Adrenal gland (tissue), 19 donors: ENCODE data around the gene PLCE1. TPM values are rescaled to one million over a fixed set of nuclear protein-coding genes. Genes with fewer than 3 reads are reported as not detected.

ENCODE experiments used
- DNase-seq, 7 donors: peaks; one replicate each; pipeline ENCODE4 v3.0.0-alpha.2; 2019 to 2020
- H3K27ac ChIP-seq, 5 donors: fragments of 200-600 bp; sonication (generic) in 4 of 5; 1 replicate in 3 of 5; 2 replicates in 2 of 5; pipeline versions ENCODE4 v1.5.1 to v1.8.0; 2016 to 2020; ENCODE audit warnings: mild to moderate bottlenecking in 1 of 5
- H3K27me3 ChIP-seq: fragments of 200-600 bp; 2 replicates; pipeline ENCODE4 v1.8.0; 2021
- H3K36me3 ChIP-seq, 2 donors: fragments of 200-600 bp; replicated peaks in 1 of 2; 1 replicate in 1 of 2; 2 replicates in 1 of 2; pipeline versions ENCODE4 v1.5.1 to v1.8.0; 2018 to 2022
- H3K4me1 ChIP-seq, 2 donors: fragments of 200-600 bp; replicated peaks in 1 of 2; 1 replicate in 1 of 2; 2 replicates in 1 of 2; pipeline versions ENCODE4 v1.5.1 to v1.8.0; 2018 to 2021
- H3K4me3 ChIP-seq, 4 donors: fragments of 200-600 bp; sonication (generic) in 3 of 4; one replicate each; pipeline ENCODE4 v1.5.1; 2016 to 2018
- H3K9me3 ChIP-seq, 3 donors: fragments of 200-600 bp; sonication (generic) in 1 of 3; replicated peaks in 1 of 3; 1 replicate in 2 of 3; 2 replicates in 1 of 3; pipeline versions ENCODE4 v1.5.1 to v1.8.0; 2016 to 2021
- POLR2A ChIP-seq, 2 donors: fragments of 450-650 bp; IDR thresholded peaks; one replicate each; pipeline ENCODE4 v1.6.1; 2017; ENCODE audit warnings: antibody characterized with exemption in 2 of 2, mild to moderate bottlenecking in 2 of 2, moderate library complexity in 1 of 2
- WGBS, 4 donors: extraction: QIAGEN DNeasy Blood & Tissue Kit in 2 of 4; methylation state at CpG; one replicate each; pipeline versions ENCODE4 v1.1.5 to v1.1.7; 2013 to 2017; 5-methylcytosine and 5-hydroxymethylcytosine counted together
- intact Hi-C, 2 donors: fragments of 100-400 bp; cut with DNase I; formaldehyde crosslinking; loops; one replicate each; pipeline versions ENCODE4 v1.14.1 to v1.15.0; 2022 to 2023
- long read RNA-seq, 10 donors: library from polyadenylated mRNA in 3 of 10; unstranded in 2 of 10; stranded (forward) in 1 of 10; transcript quantifications; one replicate each; pipeline ENCODE4 v2.0.0 and lab custom pipeline, GENCODE V29; 2021 to 2026
- polyA plus RNA-seq, 3 donors: library from polyadenylated mRNA; stranded (reverse); fragments of 200-250 nt in 2 of 3; fragments of 350-450 nt in 1 of 3; fragmentation: Illumina TruSeq in 1 of 3; extraction: RNeasy Lipid Tissue Mini Kit (QIAGEN cat#74804) in 1 of 3; gene quantifications; one replicate each; pipeline ENCODE4 v1.2.3, GENCODE V29; 2013 to 2014
- total RNA-seq, 9 donors: library from RNA; depleted of rRNA in 4 of 9; stranded (reverse); fragments of >200 nt in 4 of 9; fragments of 120-200 nt in 1 of 9; fragmentation: NEBNext Ultra II Directional in 1 of 9; extraction: Animal tissue kit (Norgen Biotek cat#: 25700) in 1 of 9; gene quantifications; one replicate each; pipeline versions ENCODE4 v1.1.0 to v1.2.4, GENCODE V29; 2013 to 2023
- TF ChIP-seq, protein P1 (sequence below), 6 experiments: fragments of 450-650 bp in 4 of 6; fragments of 200-600 bp in 2 of 6; sonication (generic) in 1 of 6; IDR thresholded peaks; 1 replicate in 5 of 6; 2 replicates in 1 of 6; pipeline versions ENCODE4 v1.5.1 to v1.8.0; 2016 to 2021; ENCODE audit warnings: antibody characterized with exemption in 6 of 6, mild to moderate bottlenecking in 2 of 6, moderate library complexity in 1 of 6
- donor health status: healthy with polysubstance abuse.
- donor health status: Bipolar disorder and iron deficiency.
- donor health status: DM: yes; HTN: yes; CAD: no.
- donor health status: DM: no; HTN: no; CAD: no.
- donor health status: DM: no; HTN: no; CAD: no.
- donor health status: DM: yes; HTN: yes; CAD: no.

Gene PLCE1
- total RNA-seq (1 to 10 TPM; 1.1 to 4.8 (median 2.1) TPM), polyA plus RNA-seq (1 to 10 TPM in 2 of 3 donors, under 1 TPM in 1; 0.94 to 2.3 (median 1.4) TPM)
- long read RNA-seq, donor 1, result 0 reads
- long read RNA-seq, donor 2, result 0 reads
- long read RNA-seq, donor 3, result 0 reads
- long read RNA-seq, donor 4, partial matches to known transcripts, result 0 of 5 reads
- long read RNA-seq, donor 4, other reads (novel, unspliced or antisense), result 5 of 5 reads
- long read RNA-seq, donor 5, partial matches to known transcripts, result 1 of 3 reads
- long read RNA-seq, donor 5, other reads (novel, unspliced or antisense), result 2 of 3 reads
- long read RNA-seq, donor 6, partial matches to known transcripts, result 1 of 3 reads
- long read RNA-seq, donor 6, other reads (novel, unspliced or antisense), result 2 of 3 reads
- long read RNA-seq, donor 7, result 0 reads
- long read RNA-seq, donor 8, result 0 reads
- long read RNA-seq, donor 9, result 0 reads
- long read RNA-seq, donor 10, result 0 reads

DNA sequence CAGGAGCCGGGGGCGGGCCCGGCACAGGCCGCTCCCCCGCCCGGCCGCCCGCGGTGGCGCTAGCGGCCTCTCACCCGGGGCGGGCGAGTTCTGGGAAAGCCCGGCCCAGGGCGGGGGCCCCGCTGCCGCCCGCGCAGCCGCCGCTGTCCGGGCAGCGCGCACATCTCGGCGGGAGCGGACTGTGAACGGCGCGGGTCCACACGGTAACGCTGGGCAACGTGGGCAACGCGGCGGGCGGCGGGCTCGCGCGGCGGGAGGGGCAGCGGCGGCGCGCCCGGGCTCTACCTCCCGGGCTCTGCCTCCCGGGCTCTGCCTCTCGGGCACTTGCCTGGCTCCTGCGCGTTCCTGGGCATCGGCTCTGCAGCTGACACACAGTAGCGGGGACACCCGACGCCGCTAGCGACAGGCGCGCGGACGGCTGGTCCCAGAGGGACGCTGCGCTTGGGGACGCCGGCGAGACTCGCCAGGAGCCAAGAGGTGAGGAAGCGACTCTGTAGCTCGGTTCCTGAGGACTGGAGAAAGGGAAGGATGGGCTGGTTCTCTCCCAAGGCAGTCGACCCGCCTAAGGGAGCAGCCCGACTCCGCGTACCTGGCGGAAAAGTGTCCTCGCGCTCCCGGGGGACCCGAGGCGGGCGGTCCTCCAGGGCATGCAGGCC, at the start of gene PLCE1:
Gene PLCE1, plus strand, starts transcription at position 150 of the 656 bp plus-strand sequence. CDS start 37,116 bp downstream, outside the sequence.
- TF ChIP-seq, protein P1, sequence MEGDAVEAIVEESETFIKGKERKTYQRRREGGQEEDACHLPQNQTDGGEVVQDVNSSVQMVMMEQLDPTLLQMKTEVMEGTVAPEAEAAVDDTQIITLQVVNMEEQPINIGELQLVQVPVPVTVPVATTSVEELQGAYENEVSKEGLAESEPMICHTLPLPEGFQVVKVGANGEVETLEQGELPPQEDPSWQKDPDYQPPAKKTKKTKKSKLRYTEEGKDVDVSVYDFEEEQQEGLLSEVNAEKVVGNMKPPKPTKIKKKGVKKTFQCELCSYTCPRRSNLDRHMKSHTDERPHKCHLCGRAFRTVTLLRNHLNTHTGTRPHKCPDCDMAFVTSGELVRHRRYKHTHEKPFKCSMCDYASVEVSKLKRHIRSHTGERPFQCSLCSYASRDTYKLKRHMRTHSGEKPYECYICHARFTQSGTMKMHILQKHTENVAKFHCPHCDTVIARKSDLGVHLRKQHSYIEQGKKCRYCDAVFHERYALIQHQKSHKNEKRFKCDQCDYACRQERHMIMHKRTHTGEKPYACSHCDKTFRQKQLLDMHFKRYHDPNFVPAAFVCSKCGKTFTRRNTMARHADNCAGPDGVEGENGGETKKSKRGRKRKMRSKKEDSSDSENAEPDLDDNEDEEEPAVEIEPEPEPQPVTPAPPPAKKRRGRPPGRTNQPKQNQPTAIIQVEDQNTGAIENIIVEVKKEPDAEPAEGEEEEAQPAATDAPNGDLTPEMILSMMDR (IDR thresholded peaks at IDR 0.05), result no peak
- TF ChIP-seq POLR2A (IDR thresholded peaks at IDR 0.05), result peak in 1 of 2 donors; percentile 21
- intact Hi-C loops, result no loop called here
- DNase-seq, result peak; percentile 40 to 69 (median 58)
- H3K27ac ChIP-seq, result peak within 1 kb of the TSS in 2 of 5 donors; percentile 44 to 60
- peaks cover 0 to 6% of the 10 kb centered on the region in 2 donors for H3K4me1 ChIP-seq
- no peaks in the 10 kb centered on the region for H3K9me3 ChIP-seq
- no peaks in the 10 kb centered on the region for H3K36me3 ChIP-seq
- H3K27me3 ChIP-seq, result peaks cover 7% of the 10 kb centered on the region
- 0 to 2% (median 1%) methylated on average over 2 to 83 of the region's 83 CpGs for WGBS, 4 donors
- peak within 1 kb of the TSS in 2 of 4 donors; percentile 32 to 75 for H3K4me3 ChIP-seq

DNA sequence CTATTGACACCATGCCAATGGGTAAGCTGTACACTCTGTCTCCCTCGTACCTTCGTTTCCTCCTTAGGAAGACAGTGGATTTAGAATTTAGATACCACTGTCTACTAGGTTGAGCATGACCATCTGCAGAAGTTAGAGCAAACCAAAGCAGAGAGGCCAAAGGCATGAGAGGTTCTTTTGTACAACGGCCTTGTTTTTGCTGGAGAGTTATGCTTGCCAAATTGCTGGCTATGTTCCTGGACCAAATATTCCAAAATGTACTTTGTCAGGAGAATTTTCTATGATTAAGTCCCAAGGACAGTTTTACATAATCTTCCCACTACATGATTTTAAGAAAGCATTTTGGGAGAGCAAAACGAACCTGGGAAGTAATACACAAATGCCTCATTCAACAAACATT, 47.9 kb upstream of the PLCE1 start:
- intact Hi-C loops, result no loop called here
- TF ChIP-seq, protein P1 (IDR thresholded peaks at IDR 0.05), result no peak
- no peak for TF ChIP-seq POLR2A (IDR thresholded peaks at IDR 0.05)
- WGBS, 4 donors, result 33 to 47% (median 42%) methylated on average over 4 of the region's 4 CpGs
- Histone ChIP-seq H3K27me3 (no peaks in the 10 kb centered on the region), H3K36me3 (no peaks in the 10 kb centered on the region), H3K4me1 (peaks cover 0 to 4% of the 10 kb centered on the region in 2 donors), H3K4me3 (no peak overlapping the region), H3K27ac (peak overlapping the region in 1 of 5 donors; percentile 40), H3K9me3 (no peaks in the 10 kb centered on the region)
- peak in 1 of 7 donors; percentile 16 for DNase-seq

DNA sequence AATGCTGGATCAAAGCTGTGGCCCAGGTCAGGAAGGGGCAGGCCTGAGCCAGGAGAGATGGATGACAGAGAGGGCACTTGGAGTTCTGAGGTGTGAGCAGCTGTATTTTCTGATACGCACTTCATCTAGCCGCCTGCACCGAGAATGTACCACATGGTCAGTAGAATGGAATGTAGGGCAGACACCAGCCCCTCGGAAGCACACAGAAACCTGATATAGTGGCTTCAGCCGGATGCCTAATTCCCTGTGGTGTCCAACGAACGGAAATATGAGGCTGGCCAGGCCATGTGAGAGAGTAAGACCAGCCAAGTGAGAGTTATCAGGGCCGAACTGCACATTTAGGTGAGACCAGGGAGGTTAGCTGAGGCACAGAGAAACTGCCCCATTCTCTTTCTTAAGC, 46.7 kb upstream of the PLCE1 start:
- 61 to 76% (median 66%) methylated on average over 7 to 8 of the region's 8 CpGs for WGBS, 4 donors
- Histone ChIP-seq H3K27ac (peak overlapping the region in 1 of 5 donors; percentile 13), H3K36me3 (no peaks in the 10 kb centered on the region), H3K27me3 (no peaks in the 10 kb centered on the region), H3K9me3 (no peaks in the 10 kb centered on the region), H3K4me1 (peaks cover 0 to 4% of the 10 kb centered on the region in 2 donors), H3K4me3 (no peak overlapping the region)
- intact Hi-C loops, result no loop called here
- TF ChIP-seq, protein P1 (IDR thresholded peaks at IDR 0.05), result no peak
- TF ChIP-seq POLR2A (IDR thresholded peaks at IDR 0.05), result no peak
- peak in 3 of 7 donors; percentile 18 to 52 (median 24) for DNase-seq

DNA sequence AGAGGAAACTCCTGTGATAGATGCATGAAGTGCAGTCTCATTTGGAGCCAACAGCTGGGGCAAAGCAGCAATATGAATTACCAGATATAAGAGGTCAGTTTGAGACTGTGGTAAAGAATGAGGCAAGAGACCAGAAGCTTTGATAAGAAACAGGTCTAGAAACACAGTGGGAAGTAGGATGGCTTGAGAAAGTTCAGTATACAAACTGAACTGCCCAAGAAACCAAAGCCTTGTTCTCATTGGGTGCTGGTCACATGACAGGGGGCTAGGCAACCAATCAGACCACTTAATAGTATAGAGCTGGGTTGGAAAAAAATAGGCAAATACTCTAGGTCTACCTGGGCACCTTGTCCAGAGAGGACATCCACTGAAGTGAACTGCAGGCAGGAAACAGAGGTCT, 46.2 kb upstream of the PLCE1 start:
- intact Hi-C loops, result no loop called here
- H3K4me3 ChIP-seq, result no peak overlapping the region
- no peak overlapping the region for H3K27ac ChIP-seq
- DNase-seq, result no peak
- no peaks in the 10 kb centered on the region for H3K27me3 ChIP-seq
- H3K36me3 ChIP-seq, result no peaks in the 10 kb centered on the region
- H3K9me3 ChIP-seq, result no peaks in the 10 kb centered on the region
- peaks cover 0 to 4% of the 10 kb centered on the region in 2 donors for H3K4me1 ChIP-seq
- no peak for TF ChIP-seq POLR2A (IDR thresholded peaks at IDR 0.05)
- TF ChIP-seq, protein P1 (IDR thresholded peaks at IDR 0.05), result no peak
